Muscle layer of duodenum (tissue), 2 donors: ENCODE results near the gene NPIPB5.
"Not testable (repeated sequence)": the region's sequence is repeated elsewhere in the genome, so short reads cannot be mapped to it uniquely, and the experiment has no call there.

Experiments
- H3K27ac ChIP-seq: one replicate; pipeline ENCODE4 v1.7.0; 2013; ENCODE audit warnings: mild to moderate bottlenecking, low read length
- H3K27me3 ChIP-seq: one replicate; pipeline ENCODE4 v1.7.0; 2013; ENCODE audit warnings: low read depth, mild to moderate bottlenecking, control low read depth, low read length
- H3K36me3 ChIP-seq, 2 donors: one replicate each; pipeline ENCODE4 v1.7.0; 2013; ENCODE audit warnings: low read length in 2 of 2, control low read depth in 1 of 2, mild to moderate bottlenecking in 1 of 2; ENCODE audit not compliant: insufficient read depth in 2 of 2, control insufficient read depth in 1 of 2
- H3K4me1 ChIP-seq, 2 donors: one replicate each; pipeline ENCODE4 v1.7.0; 2013; ENCODE audit warnings: low read length in 2 of 2, mild to moderate bottlenecking in 2 of 2, control low read depth in 1 of 2, moderate library complexity in 1 of 2; ENCODE audit not compliant: insufficient read depth in 2 of 2, control insufficient read depth in 1 of 2
- H3K4me3 ChIP-seq, 2 donors: one replicate each; pipeline ENCODE4 v1.7.0; 2013; ENCODE audit warnings: low read length in 2 of 2, low read depth in 1 of 2, mild to moderate bottlenecking in 1 of 2
- H3K9me3 ChIP-seq, 2 donors: one replicate each; pipeline ENCODE4 v1.7.0; 2013; ENCODE audit warnings: low read length in 2 of 2, control low read depth in 1 of 2, mild to moderate bottlenecking in 1 of 2; ENCODE audit not compliant: control insufficient read depth in 1 of 2
- donor health status: healthy.

The NPIPB5 gene

GRCh38 chr16:22510591-22510990 lies at the start of gene NPIPB5:
NPIPB5 (plus strand) TSS chr16:22510891; CDS start chr16:22513802, 2,911 bp downstream.
- not testable (repeated sequence) for H3K27me3 ChIP-seq, H3K4me3 ChIP-seq, H3K9me3 ChIP-seq, H3K27ac ChIP-seq, H3K36me3 ChIP-seq, H3K4me1 ChIP-seq

GRCh38 chr16:22468846-22469245 lies 41.8 kb upstream of the NPIPB5 start:
- not testable (repeated sequence) for H3K4me3 ChIP-seq, H3K36me3 ChIP-seq, H3K4me1 ChIP-seq, H3K27me3 ChIP-seq, H3K9me3 ChIP-seq, H3K27ac ChIP-seq

GRCh38 chr16:22537996-22538395 lies 27.3 kb downstream of the NPIPB5 start:
- not testable (repeated sequence) for H3K36me3 ChIP-seq

GRCh38 chr16:22544809-22545208 lies 34.1 kb downstream of the NPIPB5 start:
- H3K4me3 ChIP-seq, H3K27me3 ChIP-seq, H3K36me3 ChIP-seq, H3K4me1 ChIP-seq, H3K27ac ChIP-seq, H3K9me3 ChIP-seq: not testable (repeated sequence)

More at GRCh38 chr16:22537996-22538395, 27.3 kb downstream of the NPIPB5 start:
- H3K27me3 ChIP-seq, H3K9me3 ChIP-seq, H3K27ac ChIP-seq, H3K4me3 ChIP-seq, H3K4me1 ChIP-seq: not testable (repeated sequence)

GRCh38 chr16:22546630-22547029 lies 35.9 kb downstream of the NPIPB5 start:
- not testable (repeated sequence) for H3K4me3 ChIP-seq, H3K27ac ChIP-seq, H3K27me3 ChIP-seq, H3K36me3 ChIP-seq, H3K4me1 ChIP-seq, H3K9me3 ChIP-seq

- not testable (repeated sequence) for H3K36me3 ChIP-seq, H3K4me1 ChIP-seq, H3K27ac ChIP-seq, H3K9me3 ChIP-seq, H3K27me3 ChIP-seq, H3K4me3 ChIP-seq
Measured at GRCh38 chr16:22547170-22547765, 36.6 kb downstream of the NPIPB5 start.

- H3K4me1 ChIP-seq, H3K36me3 ChIP-seq, H3K4me3 ChIP-seq, H3K27me3 ChIP-seq, H3K27ac ChIP-seq, H3K9me3 ChIP-seq: not testable (repeated sequence)
Measured at GRCh38 chr16:22549853-22550252, 39.2 kb downstream of the NPIPB5 start.

GRCh38 chr16:22551143-22551542 lies 40.5 kb downstream of the NPIPB5 start:
- not testable (repeated sequence) for H3K9me3 ChIP-seq, H3K4me1 ChIP-seq, H3K27me3 ChIP-seq, H3K27ac ChIP-seq, H3K36me3 ChIP-seq, H3K4me3 ChIP-seq

- H3K27me3 ChIP-seq, H3K9me3 ChIP-seq, H3K27ac ChIP-seq, H3K36me3 ChIP-seq, H3K4me3 ChIP-seq, H3K4me1 ChIP-seq: not testable (repeated sequence)
Measured at GRCh38 chr16:22551651-22552050, 41.0 kb downstream of the NPIPB5 start.

- H3K27me3 ChIP-seq, H3K9me3 ChIP-seq, H3K36me3 ChIP-seq, H3K27ac ChIP-seq, H3K4me1 ChIP-seq, H3K4me3 ChIP-seq: not testable (repeated sequence)
Measured at GRCh38 chr16:22556759-22557158, 46.1 kb downstream of the NPIPB5 start.
